HCT116 (cell line): ENCODE results near the gene NT5C2. TPM values are rescaled to one million over a fixed set of nuclear protein-coding genes. Genes with fewer than 3 reads are reported as not detected.
"Not testable (repeated sequence)": the region's sequence is repeated elsewhere in the genome, so short reads cannot be mapped to it uniquely, and the experiment has no call there.

Source experiments
- ATAC-seq: fragments of 200-7000 bp; cut with Tn5 transposase; 2 replicates; pipeline ENCODE4 v1.9.1; 2020; ENCODE audit warnings: mild to moderate bottlenecking, moderate library complexity
- BruUV-seq: library from RNA; stranded (reverse); fragments of 400-500 nt; replicated peaks from 2 replicates; lab custom pipeline; 2021; lab: Mats Ljungman, UMichigan
- CTCF ChIA-PET: fragments of 300-600 bp; sonication (Branson Sonifier 250); formaldehyde crosslinking; loops from one replicate; lab custom pipeline; 2021; ENCODE audit warnings: antibody characterized with exemption; lab: Charles Lee
- POLR2A ChIA-PET: fragments of 300-600, 350-600 bp; sonication (Branson Sonifier 250); formaldehyde crosslinking; loops from one replicate; lab custom pipeline; 2021; ENCODE audit warnings: antibody characterized with exemption; lab: Charles Lee
- RAD21 ChIA-PET, 2 experiments: fragments of 300-600 bp; sonication (Branson Sonifier 250); formaldehyde crosslinking; loops; one replicate each; lab custom pipeline; 2023; ENCODE audit warnings: low total read pairs in 2 of 2; ENCODE audit not compliant: uncharacterized antibody in 2 of 2, unreplicated experiment in 2 of 2, low non-redundant PET in 1 of 2; lab: Charles Lee
- DNase-seq: peaks from one replicate; pipeline ENCODE4 v3.0.0-alpha.2; 2010; ENCODE audit warnings: low read depth, low spot score
- H2AFZ ChIP-seq: fragments of 200-600 bp; shearing (Covaris generic), sonication (generic); 2 replicates; pipeline ENCODE4 v1.6.1; 2017; ENCODE audit warnings: low read depth, mixed run types, mixed read lengths, antibody characterized with exemption, low read length; ENCODE audit not compliant: poor library complexity, severe bottlenecking
- H3K27ac ChIP-seq: 2 replicates; pipeline ENCODE4 v1.5.1; 2012; ENCODE audit warnings: low read depth, low read length
- H3K27me3 ChIP-seq: fragments of 200-600 bp; sonication (generic); 2 replicates; pipeline ENCODE4 v1.6.1; 2016; ENCODE audit warnings: mixed run types, low read length, mixed read lengths; ENCODE audit not compliant: insufficient read depth
- H3K36me3 ChIP-seq, 2 experiments: fragments of 200-500 bp in 1 of 2; fragments of 200-600 bp in 1 of 2; sonication (Bioruptor generic) in 1 of 2; sonication (generic) in 1 of 2; 2 replicates each; pipeline versions ENCODE4 v1.5.1 to v1.6.1; 2014 to 2016; ENCODE audit warnings: low read length in 2 of 2, inconsistent platforms in 1 of 2, mixed read lengths in 1 of 2, mixed run types in 1 of 2; ENCODE audit not compliant: insufficient read depth in 2 of 2, control insufficient read depth in 1 of 2
- H3K4me1 ChIP-seq, 2 experiments: fragments of 200-600 bp in 1 of 2; sonication (generic) in 1 of 2; 2 replicates each; pipeline versions ENCODE4 v1.5.1 to v1.6.1; 2012 to 2017; ENCODE audit warnings: low read length in 2 of 2, inconsistent platforms in 1 of 2, mild to moderate bottlenecking in 1 of 2, mixed read lengths in 1 of 2, mixed run types in 1 of 2, moderate library complexity in 1 of 2; ENCODE audit not compliant: insufficient read depth in 2 of 2, control insufficient read depth in 1 of 2
- H3K4me2 ChIP-seq: fragments of 200-600 bp; sonication (generic); 2 replicates; pipeline ENCODE4 v1.6.1; 2017; ENCODE audit warnings: mixed run types, low read length, mixed read lengths
- H3K4me3 ChIP-seq, 2 experiments: fragments of 200-600 bp in 1 of 2; sonication (generic) in 1 of 2; replicated peaks in 1 of 2; 2 replicates each; pipeline ENCODE4 v1.5.1; 2011 to 2016; ENCODE audit warnings: low read length in 2 of 2, control low read depth in 1 of 2, low read depth in 1 of 2, mild to moderate bottlenecking in 1 of 2, mixed read lengths in 1 of 2, mixed run types in 1 of 2
- H3K79me2 ChIP-seq: fragments of 200-600 bp; sonication (generic); 2 replicates; pipeline ENCODE4 v1.6.1; 2017; ENCODE audit warnings: mild to moderate bottlenecking, mixed run types, low read length, moderate library complexity, mixed read lengths; ENCODE audit not compliant: insufficient read depth
- H3K9ac ChIP-seq: fragments of 200-600 bp; sonication (generic); 2 replicates; pipeline ENCODE4 v1.6.1; 2016; ENCODE audit warnings: low read length, mixed read lengths
- H3K9me2 ChIP-seq: fragments of 200-600 bp; sonication (generic), shearing (Covaris generic); 2 replicates; pipeline ENCODE4 v1.6.1; 2017; ENCODE audit warnings: mixed run types, mild to moderate bottlenecking, moderate library complexity; ENCODE audit not compliant: insufficient read depth
- H3K9me3 ChIP-seq, 2 experiments: fragments of 200-500 bp in 1 of 2; fragments of 200-600 bp in 1 of 2; sonication (Bioruptor generic) in 1 of 2; sonication (generic) in 1 of 2; 2 replicates each; pipeline ENCODE4 v1.6.1; 2014 to 2017; ENCODE audit warnings: low read length in 2 of 2, mixed read lengths in 2 of 2, inconsistent platforms in 1 of 2, low read depth in 1 of 2, mild to moderate bottlenecking in 1 of 2, mixed run types in 1 of 2, moderate library complexity in 1 of 2; ENCODE audit not compliant: control insufficient read depth in 1 of 2, insufficient read depth in 1 of 2
- H4K20me1 ChIP-seq: fragments of 200-600 bp; sonication (generic), shearing (Covaris generic); 2 replicates; pipeline ENCODE4 v1.6.1; 2017; ENCODE audit warnings: mixed run types, mild to moderate bottlenecking, moderate library complexity; ENCODE audit not compliant: insufficient read depth
- EZH2 ChIP-seq: fragments of 200-600 bp; sonication (generic); IDR thresholded peaks from 2 replicates; pipeline ENCODE4 v1.6.1; 2017; ENCODE audit warnings: antibody characterized with exemption, mixed run types
- FOSL1 ChIP-seq: IDR thresholded peaks from 2 replicates; pipeline ENCODE4 v1.6.1; 2012; ENCODE audit warnings: low read depth
- JUND ChIP-seq: IDR thresholded peaks from 2 replicates; pipeline ENCODE4 v1.6.1; 2012
- POLR2AphosphoS5 ChIP-seq: IDR thresholded peaks from 2 replicates; pipeline ENCODE4 v1.6.1; 2011; ENCODE audit warnings: mild to moderate bottlenecking, low read depth, low read length, moderate library complexity
- RAD21 ChIP-seq: IDR thresholded peaks from 2 replicates; pipeline ENCODE4 v1.6.1; 2012; ENCODE audit warnings: low read depth, mild to moderate bottlenecking
- SIN3A ChIP-seq: IDR thresholded peaks from 2 replicates; pipeline ENCODE4 v1.6.1; 2012; ENCODE audit warnings: low read depth
- intact Hi-C: fragments of 100-400 bp; cut with micrococcal nuclease; formaldehyde crosslinking; loops from 2 replicates; pipeline ENCODE4 v1.10.0; 2022
- total RNA-seq: library from RNA; stranded (reverse); gene quantifications from one replicate; pipeline ENCODE4 v1.2.1, GENCODE V29; 2021; ENCODE audit not compliant: unreplicated experiment
- TF ChIP-seq, protein P1 (sequence below): IDR thresholded peaks from 2 replicates; pipeline ENCODE4 v1.6.1; 2012; ENCODE audit warnings: low read depth

Gene NT5C2
- total RNA-seq, 1 experiment from 2014 or later: 63.0 TPM

DNA sequence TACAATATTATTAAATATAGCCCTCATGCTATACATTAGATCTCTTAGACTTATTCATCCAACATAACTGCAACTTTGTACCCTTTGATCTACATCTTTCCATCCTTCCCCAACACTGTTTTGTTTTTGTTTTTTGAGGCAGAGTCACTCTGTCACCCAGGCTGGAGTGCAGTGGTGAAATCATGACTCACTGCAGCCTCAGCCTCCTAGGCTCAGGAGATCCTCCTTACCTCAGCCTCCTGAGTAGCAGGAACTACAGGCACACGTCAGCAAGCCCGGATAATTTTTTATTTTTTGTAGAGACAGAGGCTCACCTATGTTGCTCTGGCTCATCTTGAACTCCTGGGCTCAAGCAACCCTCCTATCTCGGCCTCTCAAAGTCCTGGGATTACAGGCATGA lies 53.3 kb downstream of the NT5C2 start:
- H3K36me3 ChIP-seq: no peaks in the 10 kb centered on the region; a peak in 1 of 4 replicates
- H3K4me2 ChIP-seq: no peak overlapping the region
- BruUV-seq: no TSS peak
- RAD21 ChIA-PET: no interaction called here
- intact Hi-C loops: no loop called here
- H3K9me2 ChIP-seq: no peaks in the 10 kb centered on the region
- peaks cover 14% of the 10 kb centered on the region for H3K79me2 ChIP-seq
- H4K20me1 ChIP-seq: no peaks in the 10 kb centered on the region
- CTCF ChIA-PET: no interaction called here
- no peaks in the 10 kb centered on the region for H3K27me3 ChIP-seq
- no peaks in the 10 kb centered on the region for H3K4me1 ChIP-seq
- H3K27ac ChIP-seq: no peak overlapping the region
- H3K9ac ChIP-seq: no peak overlapping the region
- H2AFZ ChIP-seq: no peak overlapping the region
- no peaks in the 10 kb centered on the region for H3K9me3 ChIP-seq
- H3K4me3 ChIP-seq: no peak overlapping the region
- DNase-seq (no peak), ATAC-seq (peak; percentile 42; the same call in 1 of the 2 replicates)
- POLR2A ChIA-PET: interaction anchor here (1.1 kb wide), 1 partner anchor 12 kb away, joined by 3 read pairs; no protein-coding TSS in a partner anchor
- no peak for TF ChIP-seq EZH2
- TF ChIP-seq POLR2AphosphoS5: no peak
- no peak for TF ChIP-seq SIN3A
- no peak for TF ChIP-seq RAD21
- TF ChIP-seq, protein P1, sequence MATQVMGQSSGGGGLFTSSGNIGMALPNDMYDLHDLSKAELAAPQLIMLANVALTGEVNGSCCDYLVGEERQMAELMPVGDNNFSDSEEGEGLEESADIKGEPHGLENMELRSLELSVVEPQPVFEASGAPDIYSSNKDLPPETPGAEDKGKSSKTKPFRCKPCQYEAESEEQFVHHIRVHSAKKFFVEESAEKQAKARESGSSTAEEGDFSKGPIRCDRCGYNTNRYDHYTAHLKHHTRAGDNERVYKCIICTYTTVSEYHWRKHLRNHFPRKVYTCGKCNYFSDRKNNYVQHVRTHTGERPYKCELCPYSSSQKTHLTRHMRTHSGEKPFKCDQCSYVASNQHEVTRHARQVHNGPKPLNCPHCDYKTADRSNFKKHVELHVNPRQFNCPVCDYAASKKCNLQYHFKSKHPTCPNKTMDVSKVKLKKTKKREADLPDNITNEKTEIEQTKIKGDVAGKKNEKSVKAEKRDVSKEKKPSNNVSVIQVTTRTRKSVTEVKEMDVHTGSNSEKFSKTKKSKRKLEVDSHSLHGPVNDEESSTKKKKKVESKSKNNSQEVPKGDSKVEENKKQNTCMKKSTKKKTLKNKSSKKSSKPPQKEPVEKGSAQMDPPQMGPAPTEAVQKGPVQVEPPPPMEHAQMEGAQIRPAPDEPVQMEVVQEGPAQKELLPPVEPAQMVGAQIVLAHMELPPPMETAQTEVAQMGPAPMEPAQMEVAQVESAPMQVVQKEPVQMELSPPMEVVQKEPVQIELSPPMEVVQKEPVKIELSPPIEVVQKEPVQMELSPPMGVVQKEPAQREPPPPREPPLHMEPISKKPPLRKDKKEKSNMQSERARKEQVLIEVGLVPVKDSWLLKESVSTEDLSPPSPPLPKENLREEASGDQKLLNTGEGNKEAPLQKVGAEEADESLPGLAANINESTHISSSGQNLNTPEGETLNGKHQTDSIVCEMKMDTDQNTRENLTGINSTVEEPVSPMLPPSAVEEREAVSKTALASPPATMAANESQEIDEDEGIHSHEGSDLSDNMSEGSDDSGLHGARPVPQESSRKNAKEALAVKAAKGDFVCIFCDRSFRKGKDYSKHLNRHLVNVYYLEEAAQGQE: no peak
- TF ChIP-seq JUND: peak; percentile 18; the same call in 1 of the 2 replicates
- peak; percentile 10; the same call in 1 of the 2 replicates for TF ChIP-seq FOSL1

GRCh38 chr10:103135168-103135567 lies 57.9 kb downstream of the NT5C2 start:
- H3K4me1 ChIP-seq, H3K9ac ChIP-seq, H4K20me1 ChIP-seq, H3K9me2 ChIP-seq, DNase-seq, H3K27me3 ChIP-seq, H3K36me3 ChIP-seq, POLR2A ChIA-PET, H3K79me2 ChIP-seq, H2AFZ ChIP-seq, H3K27ac ChIP-seq, CTCF ChIA-PET, H3K4me2 ChIP-seq, H3K4me3 ChIP-seq, intact Hi-C loops, RAD21 ChIA-PET, BruUV-seq, ATAC-seq, H3K9me3 ChIP-seq: not testable (repeated sequence)
